H1 (cell line): Measurements from ENCODE around the gene HSD11B1. TPM values are rescaled to one million over a fixed set of nuclear protein-coding genes. Genes with fewer than 3 reads are reported as not detected.

Experiments
- polyA plus RNA-seq, 7 experiments: library from polyadenylated mRNA; depleted of rRNA in 3 of 7; stranded (reverse) in 5 of 7; unstranded in 2 of 7; fragments of >200 nt in 5 of 7; fragments of 200-250 nt in 2 of 7; gene quantifications; 1 replicate in 5 of 7; 2 replicates in 1 of 7; 4 replicates in 1 of 7; pipeline versions ENCODE4 v1.2.1 to v1.2.3, GENCODE V29; 2011 to 2013; ENCODE audit warnings: missing spikeins in 2 of 7, mixed read lengths in 2 of 7
- total RNA-seq: library from RNA; stranded (reverse); fragmentation: NEBNext Ultra II Directional; extraction: Animal tissue kit (Norgen Biotek cat#: 25700); gene quantifications from 2 replicates; pipeline ENCODE4 v1.2.1, GENCODE V29; 2021

HSD11B1 gene
- total and polyA plus RNA-seq, 2 of the 8 experiments (the other 6 are each of a cell fraction or from before 2014, with no cell fraction given), result not detected

Other genes starting within 250 kb of the HSD11B1 start
- 0.38 and 1.0 TPM in 2 replicates for gene CAMK1G, start 121.1 kb upstream of the HSD11B1 start, total RNA-seq
- 1.00 and 1.3 TPM in 2 replicates for gene CAMK1G, start 121.1 kb upstream of the HSD11B1 start, polyA plus RNA-seq (2011; rRNA removed)
- 0.50 and 0.67 TPM in 2 replicates for gene LAMB3, start 52.4 kb upstream of the HSD11B1 start, total RNA-seq
- gene LAMB3, start 52.4 kb upstream of the HSD11B1 start, polyA plus RNA-seq (2011; rRNA removed), result 0.45 and 0.52 TPM in 2 replicates
- 1.0 and 1.7 TPM in 2 replicates for gene G0S2, start 29.4 kb upstream of the HSD11B1 start, total RNA-seq
- 1.7 and 3.9 TPM in 2 replicates for gene G0S2, start 29.4 kb upstream of the HSD11B1 start, polyA plus RNA-seq (2011; rRNA removed)
- gene TRAF3IP3, start 51.2 kb downstream of the HSD11B1 start, total RNA-seq, result not detected in 2 replicates
- gene TRAF3IP3, start 51.2 kb downstream of the HSD11B1 start, polyA plus RNA-seq (2011; rRNA removed), result not detected in 2 replicates
- gene C1orf74, start 79.7 kb downstream of the HSD11B1 start, total RNA-seq, result 3.9 and 4.1 TPM in 2 replicates
- gene C1orf74, start 79.7 kb downstream of the HSD11B1 start, polyA plus RNA-seq (2011; rRNA removed), result 2.6 and 3.1 TPM in 2 replicates
- gene IRF6, start 101.3 kb downstream of the HSD11B1 start, total RNA-seq, result 13.3 and 13.4 TPM in 2 replicates
- gene IRF6, start 101.3 kb downstream of the HSD11B1 start, polyA plus RNA-seq (2011; rRNA removed), result 8.1 and 9.6 TPM in 2 replicates
- 7.6 and 7.7 TPM in 2 replicates for gene UTP25, start 123.1 kb downstream of the HSD11B1 start, total RNA-seq
- 2.7 and 4.0 TPM in 2 replicates for gene UTP25, start 123.1 kb downstream of the HSD11B1 start, polyA plus RNA-seq (2011; rRNA removed)
- 16.7 and 18.4 TPM in 2 replicates for gene SYT14, start 233.4 kb downstream of the HSD11B1 start, total RNA-seq
- 1.4 and 2.3 TPM in 2 replicates for gene SYT14, start 233.4 kb downstream of the HSD11B1 start, polyA plus RNA-seq (2011; rRNA removed)